Activated CD8-positive, alpha-beta T cell treated with anti-CD3 and anti-CD28 coated beads for 36 hours (primary cell): ENCODE measurements around the gene TAOK2. TPM values are rescaled to one million over a fixed set of nuclear protein-coding genes. Genes with fewer than 3 reads are reported as not detected.

Source experiments
- ATAC-seq: fragments of 200-7000 bp; cut with Tn5 transposase; one replicate; pipeline ENCODE4 v1.10.0; 2021; ENCODE audit warnings: mild to moderate bottlenecking, moderate library complexity
- CTCF ChIA-PET: fragments of 350-600 bp; sonication (Branson Sonifier 250); formaldehyde crosslinking; loops from one replicate; lab custom pipeline; 2021; ENCODE audit warnings: antibody characterized with exemption; lab: Charles Lee
- POLR2A ChIA-PET: fragments of 350-600 bp; sonication (Branson Sonifier 250); formaldehyde crosslinking; loops from one replicate; lab custom pipeline; 2021; ENCODE audit warnings: antibody characterized with exemption; lab: Charles Lee
- DNase-seq: peaks from one replicate; pipeline ENCODE4 v3.0.0-alpha.2; 2020
- H3K27ac Mint-ChIP-seq: one replicate; pipeline ENCODE4 v1.8.0; 2021; ENCODE audit warnings: mild to moderate bottlenecking, mixed read lengths
- H3K27me3 Mint-ChIP-seq: one replicate; pipeline ENCODE4 v1.8.0; 2021; ENCODE audit warnings: mixed read lengths
- H3K36me3 Mint-ChIP-seq: one replicate; pipeline ENCODE4 v1.8.0; 2021; ENCODE audit warnings: low read depth, mixed read lengths
- H3K4me1 Mint-ChIP-seq: one replicate; pipeline ENCODE4 v1.8.0; 2021; ENCODE audit warnings: low read depth, mixed read lengths
- H3K4me3 Mint-ChIP-seq: one replicate; pipeline ENCODE4 v1.8.0; 2021; ENCODE audit warnings: mild to moderate bottlenecking, moderate library complexity, mixed read lengths
- H3K9me3 Mint-ChIP-seq: one replicate; pipeline ENCODE4 v1.8.0; 2021; ENCODE audit warnings: mixed read lengths
- CTCF ChIP-seq: fragments of 200-600 bp; IDR thresholded peaks from one replicate; pipeline ENCODE4 v1.8.0; 2022; ENCODE audit warnings: antibody characterized with exemption, mild to moderate bottlenecking
- intact Hi-C: fragments of 100-400 bp; cut with micrococcal nuclease; formaldehyde crosslinking; loops from one replicate; pipeline ENCODE4 v1.10.0; 2022
- total RNA-seq, 2 experiments: library from RNA; stranded (reverse); gene quantifications; one replicate each; pipeline ENCODE4 v1.2.3, GENCODE V29; 2021

The TAOK2 gene
- total RNA-seq, 2 experiments from 2014 or later = 25.0 to 25.9 TPM

- Mint-ChIP-seq H3K4me1 (peaks cover 19% of the 10 kb centered on the region), H3K9me3 (no peaks in the 10 kb centered on the region), H3K36me3 (peaks cover 2% of the 10 kb centered on the region), H3K27ac (peak overlapping the region; percentile 87), H3K4me3 (peak overlapping the region; percentile 86), H3K27me3 (no peaks in the 10 kb centered on the region)
- TF ChIP-seq CTCF = no peak
- POLR2A ChIA-PET = interaction anchor here (0.6 to 1.9 kb wide), 12 partner anchors 12 to 220 kb away, joined by 3 to 19 read pairs (median 4); partner anchors contain the start of genes HIRIP3, INO80E, KCTD13 and TAOK2
- CTCF ChIA-PET = interaction anchor here (0.6 to 2.3 kb wide), 10 partner anchors 12 to 168 kb away, joined by 3 to 20 read pairs (median 4); partner anchors contain the start of genes CDIPT, KCTD13 and TAOK2
- DNase-seq (no peak), ATAC-seq (no peak)
- intact Hi-C loops = no loop called here
Observed at GRCh38 chr16:29961127-29961478, 12.6 kb upstream of the TAOK2 start.

DNA sequence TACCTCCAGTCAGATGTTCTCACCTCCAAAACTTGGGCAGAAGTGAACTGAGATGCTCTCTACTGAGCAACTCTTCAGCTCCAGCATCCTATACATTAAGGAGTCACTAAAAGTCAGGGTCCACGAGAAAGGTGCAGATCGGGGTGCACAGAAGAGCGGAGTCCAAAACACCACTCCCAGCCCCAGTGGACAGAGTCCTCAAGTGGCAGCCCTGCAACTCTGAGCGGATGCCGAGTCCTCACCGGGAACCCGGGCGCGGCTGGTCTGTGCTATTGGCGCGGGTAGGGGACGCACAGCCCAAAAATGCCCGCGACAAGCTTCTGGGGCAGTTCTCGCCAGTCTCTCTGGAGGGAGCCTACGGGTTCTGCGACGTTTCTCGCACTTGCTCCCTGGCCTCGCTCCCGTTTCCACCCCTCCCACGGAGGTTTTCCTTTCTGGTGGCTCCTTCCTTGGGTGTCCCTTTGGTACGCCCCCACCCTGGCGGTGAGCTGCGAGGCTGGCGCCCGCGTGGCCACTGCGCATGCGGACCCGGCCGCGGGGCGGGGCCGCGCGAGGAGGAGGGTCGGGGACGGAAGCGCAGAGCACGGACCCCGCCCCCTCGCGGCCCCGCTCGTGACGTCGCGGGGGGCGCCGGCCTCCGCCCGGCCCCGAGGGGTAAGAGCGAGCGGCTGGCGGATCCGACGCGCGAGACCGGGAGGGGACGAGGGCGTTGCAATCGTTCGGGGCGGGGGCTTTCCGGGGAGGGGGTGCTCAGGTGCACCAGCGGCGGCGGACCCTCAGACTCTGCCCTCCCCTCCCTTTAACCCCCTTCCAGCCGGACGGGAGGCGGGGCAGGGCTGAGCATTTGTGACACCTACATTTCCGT, 12.0 kb upstream of the TAOK2 start, which contains the start of gene TMEM219:
TSS of gene TMEM219 (plus strand) at position 601 of the 865 bp plus-strand sequence. CDS start 1,065 bp downstream, outside the sequence.
- Mint-ChIP-seq H3K36me3 (peaks cover 3% of the 10 kb centered on the region), H3K27ac (peak within 1 kb of the TSS; percentile 87), H3K27me3 (no peaks in the 10 kb centered on the region), H3K4me3 (peak within 1 kb of the TSS; percentile 86), H3K4me1 (peaks cover 19% of the 10 kb centered on the region), H3K9me3 (no peaks in the 10 kb centered on the region)
- intact Hi-C loops = no loop called here
- CTCF ChIA-PET = interaction anchor here (0.6 to 2.3 kb wide), 11 partner anchors 9 to 168 kb away, joined by 3 to 20 read pairs (median 3); partner anchors contain the start of genes CDIPT, KCTD13 and TAOK2
- POLR2A ChIA-PET = interaction anchor here (0.6 to 1.9 kb wide), 14 partner anchors 11 to 698 kb away, joined by 3 to 19 read pairs (median 4); partner anchors contain the start of genes HIRIP3, INO80E, KCTD13 and TAOK2
- peak; percentile 96 for ATAC-seq
- DNase-seq = peak; percentile 91
- TF ChIP-seq CTCF = peak; percentile 23

DNA sequence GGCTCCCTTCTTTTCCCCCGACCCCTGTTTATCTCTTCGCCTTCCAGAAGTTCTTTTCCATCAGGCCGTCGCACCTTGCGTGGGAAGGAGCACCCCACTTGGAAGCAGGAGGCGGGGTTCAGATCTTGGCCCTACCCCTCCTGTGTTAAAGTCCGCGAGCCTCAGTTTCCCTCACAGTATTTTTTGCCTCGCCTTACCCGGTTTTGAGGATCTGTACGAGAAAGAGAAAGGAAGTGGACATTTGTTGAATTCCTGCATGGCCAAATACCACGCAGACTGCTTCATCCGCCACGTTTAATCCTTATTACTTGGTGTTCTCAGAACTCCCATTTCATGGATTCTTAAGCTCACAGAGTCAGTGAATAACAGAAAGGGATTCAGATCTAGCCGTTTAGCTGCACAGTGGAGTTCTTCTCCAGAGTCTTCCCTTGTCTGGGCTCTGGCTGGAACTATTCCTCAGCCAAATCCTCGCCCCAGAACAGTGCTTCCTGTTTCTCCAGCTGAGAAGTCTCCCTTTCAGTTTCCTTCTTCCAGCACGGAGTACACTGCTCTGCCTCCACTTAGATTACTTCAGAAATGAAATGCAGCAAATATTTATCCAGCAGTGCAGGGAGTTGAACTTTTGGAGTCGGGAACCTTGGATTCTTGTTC, 11.2 kb upstream of the TAOK2 start:
- H3K27me3 Mint-ChIP-seq = no peaks in the 10 kb centered on the region
- CTCF ChIA-PET = interaction anchor here (1.0 to 2.3 kb wide), 6 partner anchors 8 to 92 kb away, joined by 3 to 20 read pairs (median 4); partner anchors contain the start of genes KCTD13 and TAOK2
- DNase-seq = no peak
- no peak for TF ChIP-seq CTCF
- peaks cover 19% of the 10 kb centered on the region for H3K4me1 Mint-ChIP-seq
- no peak for ATAC-seq
- H3K4me3 Mint-ChIP-seq = peak overlapping the region; percentile 86
- POLR2A ChIA-PET = interaction anchor here (0.7 to 1.9 kb wide), 10 partner anchors 11 to 1474 kb away, joined by 3 to 19 read pairs (median 4); partner anchors contain the start of genes KCTD13 and TAOK2
- peak overlapping the region; percentile 75 for H3K27ac Mint-ChIP-seq
- no peaks in the 10 kb centered on the region for H3K9me3 Mint-ChIP-seq
- intact Hi-C loops = no loop called here
- peaks cover 3% of the 10 kb centered on the region for H3K36me3 Mint-ChIP-seq

GRCh38 chr16:29963021-29963743, 10.5 kb upstream of the TAOK2 start:
- Mint-ChIP-seq H3K9me3 (no peaks in the 10 kb centered on the region), H3K4me3 (peak overlapping the region; percentile 86), H3K27ac (peak overlapping the region; percentile 75), H3K27me3 (no peaks in the 10 kb centered on the region), H3K4me1 (peaks cover 19% of the 10 kb centered on the region), H3K36me3 (peaks cover 3% of the 10 kb centered on the region)
- DNase-seq = no peak
- ATAC-seq = no peak
- intact Hi-C loops = no loop called here
- POLR2A ChIA-PET = interaction anchor here (0.7 to 1.2 kb wide), 3 partner anchors 10 to 1475 kb away, joined by 3 to 4 read pairs (median 3); partner anchors contain the start of gene TAOK2
- CTCF ChIA-PET = interaction anchor here (1.3 to 2.3 kb wide), 2 partner anchors 10 to 58 kb away, joined by 3 to 20 read pairs; partner anchors contain the start of gene TAOK2
- no peak for TF ChIP-seq CTCF
